Ovary (tissue), 3 donors: ENCODE measurements around the gene MDC1.

ENCODE experiments used
- CTCF ChIP-seq, 3 donors: fragments of 450-650 bp in 2 of 3; fragments of 200-600 bp in 1 of 3; IDR thresholded peaks; one replicate each; pipeline versions ENCODE4 v1.5.1 to v1.8.0; 2016 to 2022; ENCODE audit warnings: antibody characterized with exemption in 3 of 3, mild to moderate bottlenecking in 1 of 3
- EP300 ChIP-seq: sonication (generic); formaldehyde crosslinking; IDR thresholded peaks from one replicate; pipeline ENCODE4 v1.6.1; 2017; ENCODE audit warnings: antibody characterized with exemption
- POLR2A ChIP-seq: fragments of 450-650 bp; IDR thresholded peaks from one replicate; pipeline ENCODE4 v1.6.1; 2017; ENCODE audit warnings: antibody characterized with exemption, mild to moderate bottlenecking, moderate library complexity
- donor health status: DM: no; HTN: no; CAD: no.

GRCh38 chr6:30735668-30736314 is 18.7 kb upstream of the MDC1 start:
- no peak for TF ChIP-seq CTCF (IDR thresholded peaks at IDR 0.05)
- no peak for TF ChIP-seq POLR2A
- TF ChIP-seq EP300, result no peak
